Fibroblast of skin of right quadriceps (primary cell): Measurements from ENCODE around the gene KCTD7.
"Not testable (repeated sequence)": the region's sequence is repeated elsewhere in the genome, so short reads cannot be mapped to it uniquely, and the experiment has no call there.

Experiments used
- DNase-seq: peaks from one replicate; pipeline ENCODE4 v3.0.0-alpha.2; 2013

KCTD7 gene

GRCh38 chr7:66628361-66629221 is at the start of gene KCTD7:
KCTD7 (plus strand) TSS chr7:66628881; CDS start chr7:66629065, 184 bp downstream.
- DNase-seq = peak; percentile 98

GRCh38 chr7:66580380-66580779 is 48.3 kb upstream of the KCTD7 start:
- DNase-seq = not testable (repeated sequence)

GRCh38 chr7:66582816-66583489 is 45.7 kb upstream of the KCTD7 start:
- not testable (repeated sequence) for DNase-seq

- DNase-seq = no peak
Observed at GRCh38 chr7:66583490-66584110, 45.1 kb upstream of the KCTD7 start.

GRCh38 chr7:66586181-66586580 is 42.5 kb upstream of the KCTD7 start:
- no peak for DNase-seq

GRCh38 chr7:66588226-66588625 is 40.5 kb upstream of the KCTD7 start:
- peak; percentile 10 for DNase-seq

GRCh38 chr7:66588856-66589570 is 39.7 kb upstream of the KCTD7 start:
- not testable (repeated sequence) for DNase-seq

- peak; percentile 64 for DNase-seq
Observed at GRCh38 chr7:66590302-66591057, 38.2 kb upstream of the KCTD7 start.

- DNase-seq = not testable (repeated sequence)
Observed at GRCh38 chr7:66591058-66591798, 37.5 kb upstream of the KCTD7 start.

- DNase-seq = peak; percentile 89
Observed at GRCh38 chr7:66591799-66592596, 36.7 kb upstream of the KCTD7 start.

- not testable (repeated sequence) for DNase-seq
Observed at GRCh38 chr7:66592597-66593146, 36.0 kb upstream of the KCTD7 start.

- not testable (repeated sequence) for DNase-seq
Observed at GRCh38 chr7:66594082-66594481, 34.6 kb upstream of the KCTD7 start.

- no peak for DNase-seq
Observed at GRCh38 chr7:66597461-66597860, 31.2 kb upstream of the KCTD7 start.

GRCh38 chr7:66602159-66602558 is 26.5 kb upstream of the KCTD7 start:
- DNase-seq = no peak

- no peak for DNase-seq
Observed at GRCh38 chr7:66604198-66604597, 24.5 kb upstream of the KCTD7 start.

GRCh38 chr7:66606540-66607291 is 22.0 kb upstream of the KCTD7 start:
- not testable (repeated sequence) for DNase-seq

- DNase-seq = no peak
Observed at GRCh38 chr7:66609176-66609575, 19.5 kb upstream of the KCTD7 start.

- not testable (repeated sequence) for DNase-seq
Observed at GRCh38 chr7:66614596-66614995, 14.1 kb upstream of the KCTD7 start.

GRCh38 chr7:66615699-66616098 is 13.0 kb upstream of the KCTD7 start:
- no peak for DNase-seq
